Measurements from ENCODE around the gene NTRK1.

- TF ChIP-seq CTCF (IDR thresholded peaks at IDR 0.05; ENCODE audit: insufficient read depth, low read length) = no peak
- no peak for TF ChIP-seq POLR2AphosphoS5 (IDR thresholded peaks at IDR 0.05; ENCODE audit: low read depth)
- no peak for TF ChIP-seq SPI1 (IDR thresholded peaks at IDR 0.05; ENCODE audit: borderline replicate concordance, low read depth)
- TF ChIP-seq, protein P1, sequence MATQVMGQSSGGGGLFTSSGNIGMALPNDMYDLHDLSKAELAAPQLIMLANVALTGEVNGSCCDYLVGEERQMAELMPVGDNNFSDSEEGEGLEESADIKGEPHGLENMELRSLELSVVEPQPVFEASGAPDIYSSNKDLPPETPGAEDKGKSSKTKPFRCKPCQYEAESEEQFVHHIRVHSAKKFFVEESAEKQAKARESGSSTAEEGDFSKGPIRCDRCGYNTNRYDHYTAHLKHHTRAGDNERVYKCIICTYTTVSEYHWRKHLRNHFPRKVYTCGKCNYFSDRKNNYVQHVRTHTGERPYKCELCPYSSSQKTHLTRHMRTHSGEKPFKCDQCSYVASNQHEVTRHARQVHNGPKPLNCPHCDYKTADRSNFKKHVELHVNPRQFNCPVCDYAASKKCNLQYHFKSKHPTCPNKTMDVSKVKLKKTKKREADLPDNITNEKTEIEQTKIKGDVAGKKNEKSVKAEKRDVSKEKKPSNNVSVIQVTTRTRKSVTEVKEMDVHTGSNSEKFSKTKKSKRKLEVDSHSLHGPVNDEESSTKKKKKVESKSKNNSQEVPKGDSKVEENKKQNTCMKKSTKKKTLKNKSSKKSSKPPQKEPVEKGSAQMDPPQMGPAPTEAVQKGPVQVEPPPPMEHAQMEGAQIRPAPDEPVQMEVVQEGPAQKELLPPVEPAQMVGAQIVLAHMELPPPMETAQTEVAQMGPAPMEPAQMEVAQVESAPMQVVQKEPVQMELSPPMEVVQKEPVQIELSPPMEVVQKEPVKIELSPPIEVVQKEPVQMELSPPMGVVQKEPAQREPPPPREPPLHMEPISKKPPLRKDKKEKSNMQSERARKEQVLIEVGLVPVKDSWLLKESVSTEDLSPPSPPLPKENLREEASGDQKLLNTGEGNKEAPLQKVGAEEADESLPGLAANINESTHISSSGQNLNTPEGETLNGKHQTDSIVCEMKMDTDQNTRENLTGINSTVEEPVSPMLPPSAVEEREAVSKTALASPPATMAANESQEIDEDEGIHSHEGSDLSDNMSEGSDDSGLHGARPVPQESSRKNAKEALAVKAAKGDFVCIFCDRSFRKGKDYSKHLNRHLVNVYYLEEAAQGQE (IDR thresholded peaks at IDR 0.05; ENCODE audit: insufficient replicate concordance, low read depth) = no peak
Observed at GRCh38 chr1:156901590-156901900, 40.9 kb downstream of the NTRK1 start.
